Endothelial cell of umbilical vein (primary cell): ENCODE measurements around the gene CD200R1L. TPM values are rescaled to one million over a fixed set of nuclear protein-coding genes. Genes with fewer than 3 reads are reported as not detected.

Experiments
- BruUV-seq: library from RNA; stranded (reverse); fragments of 400-500 nt; replicated peaks from 2 replicates; lab custom pipeline; 2021; lab: Mats Ljungman, UMichigan
- CTCF ChIA-PET: fragments of 300-600, 350-600 bp; sonication (Branson Sonifier 250); formaldehyde crosslinking; loops from one replicate; lab custom pipeline; 2021; ENCODE audit warnings: antibody characterized with exemption, inconsistent platforms; lab: Charles Lee
- POLR2A ChIA-PET: fragments of 300-600, 350-600 bp; sonication (Branson Sonifier 250); formaldehyde crosslinking; loops from one replicate; lab custom pipeline; 2021; ENCODE audit warnings: antibody characterized with exemption, inconsistent platforms; lab: Charles Lee
- DNase-seq: peaks from one replicate; pipeline ENCODE4 v3.0.0-alpha.2; 2011; ENCODE audit warnings: low read depth, low spot score
- FAIRE-seq: peaks from 2 replicates; lab custom pipeline; 2011; peaks lifted over from hg19 to GRCh38; lab: Jason Lieb, UNC
- H2AFZ ChIP-seq: 2 replicates; pipeline ENCODE4 v1.6.0; 2012; ENCODE audit warnings: low read depth, low read length, control low read depth, inconsistent platforms
- H3K27ac ChIP-seq: 2 replicates; pipeline ENCODE4 v1.5.1; 2011; ENCODE audit warnings: low read depth, mild to moderate bottlenecking, control low read depth, low read length, moderate library complexity; ENCODE audit not compliant: insufficient read depth
- H3K27me3 ChIP-seq, 2 experiments: 2 replicates each; pipeline versions ENCODE4 v1.6.0 to v1.6.1; 2011; ENCODE audit warnings: low read length in 2 of 2, mixed read lengths in 1 of 2; ENCODE audit not compliant: control insufficient read depth in 2 of 2, insufficient read depth in 2 of 2
- H3K36me3 ChIP-seq, 2 experiments: 2 replicates in 1 of 2; 3 replicates in 1 of 2; pipeline ENCODE4 v1.5.1; 2011; ENCODE audit warnings: low read length in 2 of 2, mild to moderate bottlenecking in 1 of 2, moderate library complexity in 1 of 2; ENCODE audit not compliant: control insufficient read depth in 2 of 2, insufficient read depth in 2 of 2; ENCODE audit errors: extremely low read depth in 1 of 2
- H3K4me1 ChIP-seq: 3 replicates; pipeline ENCODE4 v1.5.1; 2011; ENCODE audit warnings: mild to moderate bottlenecking, low read length; ENCODE audit not compliant: control insufficient read depth, insufficient read depth; ENCODE audit errors: extremely low read depth
- H3K4me2 ChIP-seq: 2 replicates; pipeline ENCODE4 v1.6.1; 2011; ENCODE audit warnings: low read length, control low read depth, mixed read lengths; ENCODE audit not compliant: insufficient read depth
- H3K4me3 ChIP-seq, 3 experiments: fragments of 200-600 bp in 1 of 3; sonication (generic), shearing (Covaris generic) in 1 of 3; replicated peaks in 1 of 3; 2 replicates each; pipeline ENCODE4 v1.5.1; 2011 to 2016; ENCODE audit warnings: control low read depth in 3 of 3, low read length in 3 of 3, mild to moderate bottlenecking in 2 of 3, inconsistent platforms in 1 of 3, low read depth in 1 of 3, moderate library complexity in 1 of 3; ENCODE audit not compliant: insufficient read depth in 1 of 3
- H3K79me2 ChIP-seq: 2 replicates; pipeline ENCODE4 v1.6.0; 2012; ENCODE audit warnings: low read length, inconsistent platforms; ENCODE audit not compliant: control insufficient read depth, insufficient read depth
- H3K9ac ChIP-seq: replicated peaks from 2 replicates; pipeline ENCODE3; 2011; ENCODE audit warnings: low read length, control low read depth; ENCODE audit not compliant: insufficient read depth; ENCODE audit errors: extremely low read depth
- H3K9me1 ChIP-seq: replicated peaks from 3 replicates; pipeline ENCODE4 v1.6.0; 2011; ENCODE audit warnings: mild to moderate bottlenecking, low read length; ENCODE audit not compliant: control insufficient read depth, insufficient read depth; ENCODE audit errors: extremely low read depth
- H3K9me3 ChIP-seq: replicated peaks from 2 replicates; pipeline ENCODE4 v1.5.1; 2012; ENCODE audit warnings: low read length, inconsistent platforms; ENCODE audit not compliant: control insufficient read depth, insufficient read depth
- H4K20me1 ChIP-seq: replicated peaks from 2 replicates; pipeline ENCODE3; 2011; ENCODE audit warnings: mild to moderate bottlenecking, low read length; ENCODE audit not compliant: control insufficient read depth, insufficient read depth; ENCODE audit errors: extremely low read depth
- CTCF ChIP-seq, 2 donors: IDR thresholded peaks; 1 replicate in 1 of 2; 2 replicates in 1 of 2; pipeline ENCODE4 v1.5.1; 2011; ENCODE audit warnings: low read length in 2 of 2, mild to moderate bottlenecking in 2 of 2, moderate library complexity in 2 of 2, control low read depth in 1 of 2, inconsistent platforms in 1 of 2, low read depth in 1 of 2; ENCODE audit not compliant: insufficient read depth in 1 of 2; ENCODE audit errors: extremely low read depth in 1 of 2
- EZH2 ChIP-seq: IDR thresholded peaks from 2 replicates; pipeline ENCODE4 v1.6.1; 2012; ENCODE audit warnings: borderline replicate concordance, low read depth, mild to moderate bottlenecking, moderate library complexity, low read length, inconsistent platforms; ENCODE audit not compliant: severe bottlenecking
- JUN ChIP-seq: IDR thresholded peaks from 2 replicates; pipeline ENCODE4 v1.6.1; 2011; ENCODE audit warnings: borderline replicate concordance, low read depth; ENCODE audit not compliant: insufficient read length, insufficient read depth
- MAX ChIP-seq: IDR thresholded peaks from 2 replicates; pipeline ENCODE4 v1.6.1; 2011; ENCODE audit not compliant: insufficient read depth, insufficient read length
- MYC ChIP-seq: IDR thresholded peaks from one replicate; pipeline ENCODE4 v1.6.1; 2011; ENCODE audit warnings: mild to moderate bottlenecking, low read depth, low read length
- POLR2AphosphoS5 ChIP-seq: IDR thresholded peaks from 2 replicates; pipeline ENCODE4 v1.6.1; 2012; ENCODE audit warnings: low read depth, mild to moderate bottlenecking, control low read depth, low read length, moderate library complexity; ENCODE audit not compliant: insufficient read depth
- dilution Hi-C: fragments of 300-500 bp; cut with MboI; formaldehyde crosslinking; loops from one replicate; pipeline ENCODE4 v1.15.0; 2019; ENCODE audit warnings: low sequenced_read_pairs; ENCODE audit not compliant: extremely low pct_ligation_motif_present
- intact Hi-C: fragments of 100-400 bp; cut with micrococcal nuclease; formaldehyde crosslinking; loops from one replicate; pipeline ENCODE4 v1.10.0; 2022
- polyA plus RNA-seq, 4 experiments: library from polyadenylated mRNA; depleted of rRNA in 3 of 4; stranded (reverse) in 3 of 4; unstranded in 1 of 4; fragments of >200 nt; gene quantifications; 2 replicates each; pipeline versions ENCODE4 v1.2.1 to v1.2.3, GENCODE V29; 2011 to 2012; ENCODE audit warnings: missing spikeins in 1 of 4
- total RNA-seq: library from RNA; stranded (reverse); gene quantifications from 2 replicates; pipeline ENCODE4 v1.2.3, GENCODE V29; 2021

CD200R1L gene
- total and polyA plus RNA-seq, 2 donors (not counting 3 experiments of a cell fraction or from before 2014, with no cell fraction given): not detected

- CTCF ChIA-PET: interaction anchor here (1.0 to 1.7 kb wide), 2 partner anchors 10 to 38 kb away, joined by 3 to 4 read pairs; no protein-coding TSS in a partner anchor
- POLR2A ChIA-PET: no interaction called here
- Histone ChIP-seq H3K4me1 (no peaks in the 10 kb centered on the region), H3K4me2 (no peak overlapping the region), H4K20me1 (no peaks in the 10 kb centered on the region), H3K9me1 (no peaks in the 10 kb centered on the region), H3K36me3 (no peaks in the 10 kb centered on the region), H3K27me3 (no peaks in the 10 kb centered on the region), H3K27ac (no peak overlapping the region), H2AFZ (no peak overlapping the region), H3K4me3 (no peak overlapping the region), H3K79me2 (no peaks in the 10 kb centered on the region), H3K9me3 (no peaks in the 10 kb centered on the region), H3K9ac (no peak overlapping the region)
- TF ChIP-seq MYC (no peak), CTCF (IDR thresholded peaks at IDR 0.05; ENCODE audit: extremely low read depth in 1 of 2, insufficient read depth in 1 of 2, low read depth in 1 of 2, low read length in 2 of 2) (no peak), POLR2AphosphoS5 (no peak), JUN (no peak), MAX (no peak), EZH2 (no peak)
- BruUV-seq: no TSS peak
- intact Hi-C loops: no loop called here
- no peak for DNase-seq
- dilution Hi-C loops: no loop called here
- no peak for FAIRE-seq
Measured at GRCh38 chr3:112776000-112776399, 70.7 kb downstream of the CD200R1L start.
